GM11168 (cell line): Measurements from ENCODE around the gene PLA2G6.

ENCODE experiments used
- in situ Hi-C: fragments of 300-500 bp; cut with MboI; formaldehyde crosslinking; loops from one replicate; pipeline ENCODE4 v1.12.0; 2022; ENCODE audit warnings: low sequenced_read_pairs; ENCODE audit not compliant: unreplicated experiment

The PLA2G6 gene

GRCh38 chr22:38181453-38182200 lies at the start of gene PLA2G6:
Gene PLA2G6, minus strand, starts transcription at chr22:38181830. Its CDS starts 12,404 bp downstream, at chr22:38169426.
- in situ Hi-C loops: no loop called here

- in situ Hi-C loops: no loop called here
Measured at GRCh38 chr22:38230916-38231315, 49.3 kb upstream of the PLA2G6 start.

- in situ Hi-C loops: no loop called here
Measured at GRCh38 chr22:38230108-38230825, 48.6 kb upstream of the PLA2G6 start.

- in situ Hi-C loops: no loop called here
Measured at GRCh38 chr22:38228873-38229740, 47.5 kb upstream of the PLA2G6 start.

- in situ Hi-C loops: no loop called here
Measured at GRCh38 chr22:38228326-38228872, 46.8 kb upstream of the PLA2G6 start.

- in situ Hi-C loops: no loop called here
Measured at GRCh38 chr22:38226853-38227649, 45.4 kb upstream of the PLA2G6 start.

- in situ Hi-C loops: no loop called here
Measured at GRCh38 chr22:38223289-38223960, 41.8 kb upstream of the PLA2G6 start.

- in situ Hi-C loops: no loop called here
Measured at GRCh38 chr22:38222797-38223119, 41.1 kb upstream of the PLA2G6 start.

GRCh38 chr22:38221908-38222796 lies 40.5 kb upstream of the PLA2G6 start:
- in situ Hi-C loops: no loop called here

GRCh38 chr22:38221407-38221806 lies 39.8 kb upstream of the PLA2G6 start:
- in situ Hi-C loops: no loop called here

GRCh38 chr22:38220653-38221386 lies 39.2 kb upstream of the PLA2G6 start:
- in situ Hi-C loops: no loop called here

GRCh38 chr22:38220163-38220562 lies 38.5 kb upstream of the PLA2G6 start:
- in situ Hi-C loops: no loop called here

- in situ Hi-C loops: no loop called here
Measured at GRCh38 chr22:38219632-38220031, 38.0 kb upstream of the PLA2G6 start.

- in situ Hi-C loops: no loop called here
Measured at GRCh38 chr22:38218661-38219622, 37.3 kb upstream of the PLA2G6 start.

GRCh38 chr22:38215156-38216038 lies 33.8 kb upstream of the PLA2G6 start:
- in situ Hi-C loops: no loop called here
